ENCODE data around the gene SLC35G6. TPM values are rescaled to one million over a fixed set of nuclear protein-coding genes. Genes with fewer than 3 reads are reported as not detected.

SLC35G6 gene
- total and polyA plus RNA-seq, 2 of the 13 experiments (the other 11 are each of a cell fraction or from before 2014, with no cell fraction given): 0.07 TPM; not detected in 1

DNA sequence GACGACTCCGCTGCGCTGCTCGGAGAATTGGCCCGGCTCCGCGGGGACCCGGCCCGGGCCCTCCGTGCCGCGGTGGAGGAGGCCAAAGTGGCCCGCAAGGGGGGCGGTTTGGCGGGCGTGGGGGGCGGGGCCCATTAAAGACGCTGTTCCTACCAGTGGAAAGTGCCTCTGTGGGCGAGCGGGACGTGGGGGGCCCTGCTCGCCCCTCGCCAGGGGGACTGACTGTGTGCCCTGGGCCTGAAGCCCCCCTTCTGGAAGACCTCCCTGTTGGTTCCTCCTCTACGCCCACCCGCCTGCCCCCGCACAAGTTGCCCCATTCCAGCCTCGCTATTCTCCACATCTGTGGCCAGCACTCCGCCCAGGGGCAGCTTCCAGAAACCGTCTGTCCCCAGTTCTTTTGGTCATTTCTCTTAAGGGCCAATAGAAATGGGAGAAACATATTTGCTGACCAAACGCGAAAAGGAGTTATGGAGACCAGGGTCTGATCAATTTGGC, 43.8 kb upstream of the SLC35G6 start (continued):
- TF ChIP-seq FOXK1 (CRISPR knock-in tag; IDR thresholded peaks at IDR 0.05; ENCODE audit: borderline replicate concordance, low read depth): no peak

DNA sequence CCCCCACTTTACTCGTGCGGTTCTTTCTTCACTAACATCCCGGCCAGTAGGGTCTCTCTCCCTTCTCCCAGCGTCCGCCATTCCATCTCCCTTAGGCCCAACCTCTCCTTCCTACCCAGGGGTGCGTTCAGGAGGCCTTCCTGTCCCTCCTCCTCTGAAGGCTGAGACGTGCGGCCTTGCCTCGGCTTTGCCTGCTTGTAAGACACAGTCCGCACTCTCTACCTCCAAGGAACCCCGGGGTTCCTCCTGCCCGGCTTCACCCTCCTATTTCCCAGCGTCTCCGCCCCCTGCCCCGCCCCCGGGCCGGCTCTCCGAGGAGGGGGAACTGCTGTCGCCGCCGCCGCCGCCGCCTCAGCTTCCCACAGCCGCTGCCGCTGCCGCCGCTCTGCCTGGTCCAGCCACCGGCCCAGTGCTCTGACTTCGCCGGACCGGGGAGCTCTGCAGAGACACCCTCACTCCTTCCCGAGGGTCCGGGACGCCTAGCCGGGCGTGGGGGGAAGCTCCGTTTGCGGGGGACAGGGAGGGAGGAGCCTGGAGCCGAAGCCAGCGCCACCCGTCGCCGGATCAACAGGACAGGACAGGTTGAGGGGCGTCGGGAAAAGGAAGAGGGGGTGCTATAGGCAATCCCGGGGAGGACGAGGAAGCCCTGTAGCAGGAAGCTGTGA, 43.2 kb upstream of the SLC35G6 start:
- ATAC-seq: no peak
- Histone ChIP-seq H3K79me2 (ENCODE audit: insufficient read depth, low read length) (no peaks in the 10 kb centered on the region), H3K9ac (ENCODE audit: insufficient read depth, low read depth, low read length) (no peak overlapping the region), H2AFZ (ENCODE audit: low read length) (no peak overlapping the region), H3K36me3 (replicated peaks in 1 of 2; ENCODE audit: control insufficient read depth in 1 of 2, insufficient read depth in 2 of 2, low read length in 2 of 2) (no peaks in the 10 kb centered on the region), H4K20me1 (ENCODE audit: insufficient read depth, low read length) (no peaks in the 10 kb centered on the region), H3K4me1 (ENCODE audit: insufficient read depth, low read length) (peaks cover 49% of the 10 kb centered on the region), H3K4me3 (replicated peaks in 1 of 3; ENCODE audit: insufficient read depth in 1 of 3, low read depth in 2 of 3, low read length in 3 of 3) (no peak overlapping the region), H3K27me3 (ENCODE audit: control insufficient read depth in 1 of 2, insufficient read depth in 2 of 2, low read length in 2 of 2) (peaks cover 4 to 19% of the 10 kb centered on the region in 2 experiments; a peak in 4 of 5 replicates), H3K4me2 (ENCODE audit: low read depth, low read length) (no peak overlapping the region), H3K9me3 (ENCODE audit: low read length) (no peaks in the 10 kb centered on the region), H3K27ac (ENCODE audit: extremely low read length, insufficient read depth, low read length) (no peak overlapping the region)
- ChIA-PET POLR2A (no interaction called here), CTCF (ENCODE audit: low intra/inter-chr PET ratio, low total read pairs) (interaction anchor here (2.1 kb wide), 1 partner anchor 82 kb away, joined by 11 read pairs; no protein-coding TSS in a partner anchor)
- FAIRE-seq: no peak
- in situ Hi-C loops (cut with HindIII; ENCODE audit: extremely low pct_ligation_motif_present, low pct_unique_long_range_greater_than_20kb) (loop anchor here (5.0 kb wide), 2 partner anchors 39 to 81 kb away; partner anchors contain the start of genes TMEM95 and ZBTB4), intact Hi-C loops (cut with micrococcal nuclease; ENCODE audit: unreplicated experiment) (loop anchor here (2.0 kb wide), 1 partner anchor 77 kb away; no protein-coding TSS in a partner anchor)
- WGBS (ENCODE audit: low lambda C conversion rate): 86% methylated on average over 48 of the region's 48 CpGs
- peak; percentile 16; the same call in 1 of the 2 replicates for TF ChIP-seq ZBTB38 (CRISPR knock-in tag; IDR thresholded peaks at IDR 0.05)
- TF ChIP-seq AGO2 (optimal IDR thresholded peaks at IDR 0.05; ENCODE audit: low read depth, low read length): peak; percentile 41
- no peak for TF ChIP-seq SYNCRIP (IDR thresholded peaks at IDR 0.05; ENCODE audit: insufficient read depth, low read depth, low read length)
- peak; percentile 73 for TF ChIP-seq ZC3H13 (CRISPR knock-in tag; IDR thresholded peaks at IDR 0.05)
- TF ChIP-seq, protein P1, sequence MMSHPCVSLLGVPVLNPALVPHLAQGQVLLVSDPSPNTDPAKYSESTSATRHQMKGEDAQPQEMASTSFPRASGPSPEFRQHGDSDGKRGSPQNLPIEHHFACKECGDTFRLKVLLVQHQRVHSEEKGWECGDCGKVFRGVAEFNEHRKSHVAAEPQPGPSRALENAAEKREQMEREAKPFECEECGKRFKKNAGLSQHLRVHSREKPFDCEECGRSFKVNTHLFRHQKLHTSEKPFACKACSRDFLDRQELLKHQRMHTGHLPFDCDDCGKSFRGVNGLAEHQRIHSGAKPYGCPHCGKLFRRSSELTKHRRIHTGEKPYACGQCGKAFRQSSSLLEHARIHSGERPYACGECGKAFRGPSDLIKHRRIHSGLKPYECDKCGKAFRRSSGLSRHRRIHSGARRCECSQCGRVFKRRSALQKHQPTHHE (CRISPR knock-in tag; IDR thresholded peaks at IDR 0.05; ENCODE audit: borderline replicate concordance): no peak
- TF ChIP-seq, protein P2, sequence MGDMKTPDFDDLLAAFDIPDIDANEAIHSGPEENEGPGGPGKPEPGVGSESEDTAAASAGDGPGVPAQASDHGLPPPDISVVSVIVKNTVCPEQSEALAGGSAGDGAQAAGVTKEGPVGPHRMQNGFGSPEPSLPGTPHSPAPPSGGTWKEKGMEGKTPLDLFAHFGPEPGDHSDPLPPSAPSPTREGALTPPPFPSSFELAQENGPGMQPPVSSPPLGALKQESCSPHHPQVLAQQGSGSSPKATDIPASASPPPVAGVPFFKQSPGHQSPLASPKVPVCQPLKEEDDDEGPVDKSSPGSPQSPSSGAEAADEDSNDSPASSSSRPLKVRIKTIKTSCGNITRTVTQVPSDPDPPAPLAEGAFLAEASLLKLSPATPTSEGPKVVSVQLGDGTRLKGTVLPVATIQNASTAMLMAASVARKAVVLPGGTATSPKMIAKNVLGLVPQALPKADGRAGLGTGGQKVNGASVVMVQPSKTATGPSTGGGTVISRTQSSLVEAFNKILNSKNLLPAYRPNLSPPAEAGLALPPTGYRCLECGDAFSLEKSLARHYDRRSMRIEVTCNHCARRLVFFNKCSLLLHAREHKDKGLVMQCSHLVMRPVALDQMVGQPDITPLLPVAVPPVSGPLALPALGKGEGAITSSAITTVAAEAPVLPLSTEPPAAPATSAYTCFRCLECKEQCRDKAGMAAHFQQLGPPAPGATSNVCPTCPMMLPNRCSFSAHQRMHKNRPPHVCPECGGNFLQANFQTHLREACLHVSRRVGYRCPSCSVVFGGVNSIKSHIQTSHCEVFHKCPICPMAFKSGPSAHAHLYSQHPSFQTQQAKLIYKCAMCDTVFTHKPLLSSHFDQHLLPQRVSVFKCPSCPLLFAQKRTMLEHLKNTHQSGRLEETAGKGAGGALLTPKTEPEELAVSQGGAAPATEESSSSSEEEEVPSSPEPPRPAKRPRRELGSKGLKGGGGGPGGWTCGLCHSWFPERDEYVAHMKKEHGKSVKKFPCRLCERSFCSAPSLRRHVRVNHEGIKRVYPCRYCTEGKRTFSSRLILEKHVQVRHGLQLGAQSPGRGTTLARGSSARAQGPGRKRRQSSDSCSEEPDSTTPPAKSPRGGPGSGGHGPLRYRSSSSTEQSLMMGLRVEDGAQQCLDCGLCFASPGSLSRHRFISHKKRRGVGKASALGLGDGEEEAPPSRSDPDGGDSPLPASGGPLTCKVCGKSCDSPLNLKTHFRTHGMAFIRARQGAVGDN (CRISPR knock-in tag; IDR thresholded peaks at IDR 0.05): peak; percentile 8; the same call in 1 of the 2 replicates
- no peak for TF ChIP-seq PHB2 (IDR thresholded peaks at IDR 0.05; ENCODE audit: partially characterized antibody)
- TF ChIP-seq ZNF891 (CRISPR knock-in tag; IDR thresholded peaks at IDR 0.05): no peak
- TF ChIP-seq RBFOX2 (IDR thresholded peaks at IDR 0.05; ENCODE audit: low read depth, low read length): 0 out of 2 replicates have a peak, but pooled peaks have one; percentile 28
- no peak for TF ChIP-seq ZNF678 (CRISPR knock-in tag; IDR thresholded peaks at IDR 0.05)
- no peak for DNase-seq (ENCODE audit: low spot score)
- no TSS peak for BruUV-seq (replicated peaks)

Data from HepG2 (cell line).